ENCODE results near the gene PPFIBP1. TPM values are rescaled to one million over a fixed set of nuclear protein-coding genes. Genes with fewer than 3 reads are reported as not detected.

PPFIBP1 gene
- total and polyA plus RNA-seq, 2 of the 13 experiments (the other 11 are each of a cell fraction or from before 2014, with no cell fraction given): 16.2 to 21.8 TPM

DNA sequence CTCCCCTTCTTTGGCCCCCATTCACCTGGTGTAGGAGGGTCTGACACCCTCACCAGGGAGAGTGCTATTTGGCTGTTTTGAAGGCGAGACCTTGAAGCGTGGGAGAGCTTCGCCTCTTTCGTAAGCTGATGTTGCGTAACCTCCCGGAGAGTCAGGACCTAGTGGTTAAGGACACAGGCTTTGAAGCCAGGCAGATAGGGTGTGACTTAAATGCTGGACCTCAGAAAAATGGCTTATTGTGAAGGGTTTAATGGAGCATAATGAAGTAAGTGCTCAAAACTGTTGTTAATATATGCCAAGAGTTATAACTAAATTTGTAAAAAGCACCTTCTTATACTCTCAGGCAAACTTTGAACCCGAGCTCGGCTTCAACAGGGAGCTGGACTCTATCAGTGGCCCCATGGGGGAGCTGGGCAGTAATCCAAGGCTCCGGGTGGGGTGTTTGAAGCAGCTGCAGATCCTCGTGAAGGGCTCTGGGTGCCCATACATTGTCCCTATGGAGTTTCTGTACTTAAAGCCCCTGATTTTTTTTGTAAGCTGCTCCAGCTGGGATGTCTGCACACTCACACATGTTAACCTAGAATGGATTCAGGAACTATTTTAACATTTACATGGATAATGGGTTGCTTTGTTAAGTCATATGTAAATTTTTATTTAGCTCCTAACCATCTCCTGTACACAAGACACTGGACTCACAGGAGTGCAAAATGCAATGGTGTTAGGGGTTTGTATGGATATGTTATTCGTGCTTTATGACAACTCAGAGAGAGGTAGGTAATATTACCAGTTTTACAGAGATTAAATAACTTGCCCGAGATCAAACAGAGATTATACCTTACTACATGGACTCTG lies 26.0 kb downstream of the PPFIBP1 start (continued):
- peak; percentile 99 for TF ChIP-seq SP5 (CRISPR knock-in tag; IDR thresholded peaks at IDR 0.05; ENCODE audit: borderline replicate concordance, low read depth)
- no peak for TF ChIP-seq CENPX (CRISPR knock-in tag; IDR thresholded peaks at IDR 0.05)
- TF ChIP-seq HNF1B (CRISPR knock-in tag; IDR thresholded peaks at IDR 0.05): peak; percentile 85
- TF ChIP-seq ZNF598 (CRISPR knock-in tag; IDR thresholded peaks at IDR 0.05; ENCODE audit: borderline replicate concordance): peak; percentile 61; the same call in 1 of the 2 replicates
- no peak for TF ChIP-seq TMF1 (CRISPR knock-in tag; IDR thresholded peaks at IDR 0.05; ENCODE audit: low read depth)
- no peak for TF ChIP-seq SATB2 (CRISPR knock-in tag; IDR thresholded peaks at IDR 0.05)
- TF ChIP-seq HDAC6 (IDR thresholded peaks at IDR 0.05; ENCODE audit: low read depth, low read length): no peak
- TF ChIP-seq SALL2 (CRISPR knock-in tag; IDR thresholded peaks at IDR 0.05): no peak; the same call in 1 of the 2 replicates
- TF ChIP-seq ATM (IDR thresholded peaks at IDR 0.05; ENCODE audit: borderline replicate concordance): no peak
- TF ChIP-seq, protein P1, sequence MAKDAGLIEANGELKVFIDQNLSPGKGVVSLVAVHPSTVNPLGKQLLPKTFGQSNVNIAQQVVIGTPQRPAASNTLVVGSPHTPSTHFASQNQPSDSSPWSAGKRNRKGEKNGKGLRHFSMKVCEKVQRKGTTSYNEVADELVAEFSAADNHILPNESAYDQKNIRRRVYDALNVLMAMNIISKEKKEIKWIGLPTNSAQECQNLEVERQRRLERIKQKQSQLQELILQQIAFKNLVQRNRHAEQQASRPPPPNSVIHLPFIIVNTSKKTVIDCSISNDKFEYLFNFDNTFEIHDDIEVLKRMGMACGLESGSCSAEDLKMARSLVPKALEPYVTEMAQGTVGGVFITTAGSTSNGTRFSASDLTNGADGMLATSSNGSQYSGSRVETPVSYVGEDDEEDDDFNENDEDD (CRISPR knock-in tag; IDR thresholded peaks at IDR 0.05; ENCODE audit: borderline replicate concordance): peak; percentile 60; the same call in 1 of the 2 replicates
- no peak for TF ChIP-seq RELA (CRISPR knock-in tag; IDR thresholded peaks at IDR 0.05)
- TF ChIP-seq, protein P2, sequence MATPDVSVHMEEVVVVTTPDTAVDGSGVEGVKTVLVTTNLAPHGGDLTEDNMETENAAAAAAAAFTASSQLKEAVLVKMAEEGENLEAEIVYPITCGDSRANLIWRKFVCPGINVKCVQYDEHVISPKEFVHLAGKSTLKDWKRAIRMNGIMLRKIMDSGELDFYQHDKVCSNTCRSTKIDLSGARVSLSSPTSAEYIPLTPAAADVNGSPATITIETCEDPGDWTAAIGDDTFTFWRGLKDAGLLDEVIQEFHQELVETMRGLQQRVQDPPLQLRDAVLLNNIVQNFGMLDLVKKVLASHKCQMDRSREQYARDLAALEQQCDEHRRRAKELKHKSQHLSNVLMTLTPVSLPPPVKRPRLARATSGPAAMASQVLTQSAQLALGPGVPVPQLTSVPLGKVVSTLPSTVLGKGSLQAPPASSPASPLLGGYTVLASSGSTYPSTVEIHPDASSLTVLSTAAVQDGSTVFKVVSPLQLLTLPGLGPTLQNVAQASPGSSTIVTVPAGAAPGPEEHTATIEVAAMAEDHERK (CRISPR knock-in tag; IDR thresholded peaks at IDR 0.05; ENCODE audit: low read depth): no peak
- TF ChIP-seq, protein P3, sequence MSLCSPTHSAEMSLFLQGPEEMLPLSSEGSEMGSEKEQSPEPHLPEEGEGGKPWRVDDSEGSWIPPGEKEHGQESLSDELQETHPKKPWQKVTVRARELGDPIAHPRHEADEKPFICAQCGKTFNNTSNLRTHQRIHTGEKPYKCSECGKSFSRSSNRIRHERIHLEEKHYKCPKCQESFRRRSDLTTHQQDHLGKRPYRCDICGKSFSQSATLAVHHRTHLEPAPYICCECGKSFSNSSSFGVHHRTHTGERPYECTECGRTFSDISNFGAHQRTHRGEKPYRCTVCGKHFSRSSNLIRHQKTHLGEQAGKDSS (CRISPR knock-in tag; IDR thresholded peaks at IDR 0.05; ENCODE audit: borderline replicate concordance, low read depth): peak; percentile 81; the same call in 1 of the 2 replicates
- TF ChIP-seq KLF15 (CRISPR knock-in tag; IDR thresholded peaks at IDR 0.05; ENCODE audit: borderline replicate concordance): no peak
- TF ChIP-seq, protein P4, sequence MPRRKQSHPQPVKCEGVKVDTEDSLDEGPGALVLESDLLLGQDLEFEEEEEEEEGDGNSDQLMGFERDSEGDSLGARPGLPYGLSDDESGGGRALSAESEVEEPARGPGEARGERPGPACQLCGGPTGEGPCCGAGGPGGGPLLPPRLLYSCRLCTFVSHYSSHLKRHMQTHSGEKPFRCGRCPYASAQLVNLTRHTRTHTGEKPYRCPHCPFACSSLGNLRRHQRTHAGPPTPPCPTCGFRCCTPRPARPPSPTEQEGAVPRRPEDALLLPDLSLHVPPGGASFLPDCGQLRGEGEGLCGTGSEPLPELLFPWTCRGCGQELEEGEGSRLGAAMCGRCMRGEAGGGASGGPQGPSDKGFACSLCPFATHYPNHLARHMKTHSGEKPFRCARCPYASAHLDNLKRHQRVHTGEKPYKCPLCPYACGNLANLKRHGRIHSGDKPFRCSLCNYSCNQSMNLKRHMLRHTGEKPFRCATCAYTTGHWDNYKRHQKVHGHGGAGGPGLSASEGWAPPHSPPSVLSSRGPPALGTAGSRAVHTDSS (CRISPR knock-in tag; conservative IDR thresholded peaks at IDR 0.05): no peak
- peak; percentile 61; the same call in 1 of the 2 replicates for TF ChIP-seq KDM3A (CRISPR knock-in tag; IDR thresholded peaks at IDR 0.05; ENCODE audit: low read depth)
- no peak for TF ChIP-seq JUNB (CRISPR knock-in tag; IDR thresholded peaks at IDR 0.05; ENCODE audit: borderline replicate concordance)
- TF ChIP-seq DNMT1 (CRISPR knock-in tag; IDR thresholded peaks at IDR 0.05): no peak
- no peak for TF ChIP-seq MTF1 (CRISPR knock-in tag; IDR thresholded peaks at IDR 0.05)
- TF ChIP-seq ATF7 (IDR thresholded peaks at IDR 0.05): peak; percentile 38; the same call in 1 of the 2 replicates
- peak; percentile 60; the same call in 1 of the 2 replicates for TF ChIP-seq ATF7 (CRISPR knock-in tag; IDR thresholded peaks at IDR 0.05)
- no peak for TF ChIP-seq MZF1 (CRISPR knock-in tag; IDR thresholded peaks at IDR 0.05; ENCODE audit: borderline replicate concordance)
